Activated CD8-positive, alpha-beta memory T cell treated with anti-CD3 and anti-CD28 coated beads, Interleukin-2, amount 10 ng/mL, durations not matched to agents 7 days and 5 days (primary cell): ENCODE data around the gene TRAF3IP3. TPM values are rescaled to one million over a fixed set of nuclear protein-coding genes. Genes with fewer than 3 reads are reported as not detected.

Experiments used
- ATAC-seq: fragments of 150-1000 bp; cut with Tn5 transposase; one replicate; pipeline ENCODE4 v1.10.0; 2021; ENCODE audit warnings: moderate library complexity
- CTCF ChIA-PET: fragments of 350-600 bp; sonication (Branson Sonifier 250); formaldehyde crosslinking; loops from one replicate; lab custom pipeline; 2021; ENCODE audit warnings: antibody characterized with exemption; lab: Charles Lee
- DNase-seq: peaks from one replicate; pipeline ENCODE4 v3.0.0-alpha.2; 2020
- H3K27ac Mint-ChIP-seq: one replicate; pipeline ENCODE4 v1.8.0; 2021; ENCODE audit warnings: mild to moderate bottlenecking, mixed read lengths
- H3K27me3 Mint-ChIP-seq: one replicate; pipeline ENCODE4 v1.8.0; 2021; ENCODE audit warnings: mixed read lengths
- H3K36me3 Mint-ChIP-seq: one replicate; pipeline ENCODE4 v1.8.0; 2021; ENCODE audit warnings: mild to moderate bottlenecking, mixed read lengths
- H3K4me1 Mint-ChIP-seq: one replicate; pipeline ENCODE4 v1.8.0; 2021; ENCODE audit warnings: mixed read lengths
- H3K4me3 Mint-ChIP-seq: one replicate; pipeline ENCODE4 v1.8.0; 2021; ENCODE audit warnings: mild to moderate bottlenecking, moderate library complexity, mixed read lengths
- H3K9me3 Mint-ChIP-seq: one replicate; pipeline ENCODE4 v1.8.0; 2022; ENCODE audit warnings: low read depth, mixed read lengths
- total RNA-seq, 2 experiments: library from RNA; stranded (reverse); gene quantifications; one replicate each; pipeline ENCODE4 v1.2.3, GENCODE V29; 2021

The TRAF3IP3 gene, protein sequence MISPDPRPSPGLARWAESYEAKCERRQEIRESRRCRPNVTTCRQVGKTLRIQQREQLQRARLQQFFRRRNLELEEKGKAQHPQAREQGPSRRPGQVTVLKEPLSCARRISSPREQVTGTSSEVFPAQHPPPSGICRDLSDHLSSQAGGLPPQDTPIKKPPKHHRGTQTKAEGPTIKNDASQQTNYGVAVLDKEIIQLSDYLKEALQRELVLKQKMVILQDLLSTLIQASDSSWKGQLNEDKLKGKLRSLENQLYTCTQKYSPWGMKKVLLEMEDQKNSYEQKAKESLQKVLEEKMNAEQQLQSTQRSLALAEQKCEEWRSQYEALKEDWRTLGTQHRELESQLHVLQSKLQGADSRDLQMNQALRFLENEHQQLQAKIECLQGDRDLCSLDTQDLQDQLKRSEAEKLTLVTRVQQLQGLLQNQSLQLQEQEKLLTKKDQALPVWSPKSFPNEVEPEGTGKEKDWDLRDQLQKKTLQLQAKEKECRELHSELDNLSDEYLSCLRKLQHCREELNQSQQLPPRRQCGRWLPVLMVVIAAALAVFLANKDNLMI
- total RNA-seq: 100 to 1,000 TPM; 351 to 406 TPM

DNA sequence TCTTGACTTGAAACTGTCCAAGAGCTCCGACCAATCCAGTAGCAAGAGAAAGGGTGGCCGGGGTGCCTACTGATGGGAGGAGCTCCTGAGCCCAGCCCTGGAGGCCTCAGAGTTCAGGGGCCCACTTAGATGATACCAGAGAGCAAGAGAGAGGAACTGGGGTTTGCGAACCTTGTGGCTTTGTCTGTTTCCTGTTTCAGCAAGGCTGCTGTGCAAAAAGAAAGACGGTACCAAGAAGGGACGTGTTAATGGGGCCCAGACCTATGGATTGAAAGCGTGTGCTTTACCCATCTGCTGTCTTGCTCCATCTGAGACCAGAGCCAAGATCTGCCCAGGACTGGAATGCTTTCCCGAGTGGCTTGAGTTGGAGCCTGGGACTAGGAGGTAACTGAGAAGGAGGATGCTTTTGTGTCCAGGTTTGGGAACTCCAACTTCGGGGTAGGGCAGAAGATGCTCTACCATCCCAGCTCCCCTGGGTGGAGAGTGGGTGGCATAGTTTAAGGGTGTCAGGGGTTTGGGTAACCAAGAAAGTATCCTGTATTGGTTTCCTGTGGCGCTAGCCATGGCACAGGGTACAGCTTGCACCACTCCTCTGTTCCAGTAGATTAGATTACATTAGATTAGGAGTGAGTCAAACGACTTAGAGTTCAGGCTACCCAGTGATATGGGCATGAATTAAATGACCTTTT, at the start of gene TRAF3IP3:
Gene TRAF3IP3 (plus strand): TSS at position 128 of the 689 bp plus-strand sequence. CDS start 3,987 bp downstream, outside the sequence.
- Mint-ChIP-seq H3K36me3 (peaks cover 57% of the 10 kb centered on the region), H3K27me3 (no peaks in the 10 kb centered on the region), H3K27ac (peak within 1 kb of the TSS; percentile 93), H3K9me3 (no peaks in the 10 kb centered on the region), H3K4me1 (peaks cover 75% of the 10 kb centered on the region), H3K4me3 (peak within 1 kb of the TSS; percentile 95)
- CTCF ChIA-PET: interaction anchor here (0.8 to 3.7 kb wide), 11 partner anchors 8 to 179 kb away, joined by 3 to 47 read pairs (median 4); partner anchors contain the start of genes C1orf74 and UTP25
- DNase-seq (peak; percentile 95), ATAC-seq (peak; percentile 76)

DNA sequence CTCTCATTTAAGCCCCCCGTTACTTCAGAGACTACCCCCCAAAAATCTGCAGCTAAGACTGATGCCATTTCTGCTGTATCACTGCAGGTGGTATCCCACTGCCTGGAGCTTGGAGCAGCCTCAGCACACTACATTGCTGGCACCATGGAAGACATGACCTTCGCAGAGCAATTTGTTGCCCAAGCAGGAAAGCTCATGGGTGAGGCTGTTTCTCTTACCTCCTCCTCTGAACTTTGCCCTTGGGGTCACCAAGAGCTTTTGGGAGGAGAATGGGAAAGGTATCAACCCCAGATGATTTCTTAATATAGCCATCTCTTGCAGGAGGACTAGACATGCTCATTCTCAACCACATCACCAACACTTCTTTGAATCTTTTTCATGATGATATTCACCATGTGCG, 49.2 kb upstream of the TRAF3IP3 start:
- CTCF ChIA-PET: interaction anchor here (1.3 kb wide), 1 partner anchor 9 kb away, joined by 4 read pairs; no protein-coding TSS in a partner anchor
- ATAC-seq: no peak
- Mint-ChIP-seq H3K9me3 (no peaks in the 10 kb centered on the region), H3K4me3 (no peak overlapping the region), H3K4me1 (peaks cover 22% of the 10 kb centered on the region), H3K27ac (no peak overlapping the region), H3K27me3 (no peaks in the 10 kb centered on the region), H3K36me3 (no peaks in the 10 kb centered on the region)
- DNase-seq: no peak

DNA sequence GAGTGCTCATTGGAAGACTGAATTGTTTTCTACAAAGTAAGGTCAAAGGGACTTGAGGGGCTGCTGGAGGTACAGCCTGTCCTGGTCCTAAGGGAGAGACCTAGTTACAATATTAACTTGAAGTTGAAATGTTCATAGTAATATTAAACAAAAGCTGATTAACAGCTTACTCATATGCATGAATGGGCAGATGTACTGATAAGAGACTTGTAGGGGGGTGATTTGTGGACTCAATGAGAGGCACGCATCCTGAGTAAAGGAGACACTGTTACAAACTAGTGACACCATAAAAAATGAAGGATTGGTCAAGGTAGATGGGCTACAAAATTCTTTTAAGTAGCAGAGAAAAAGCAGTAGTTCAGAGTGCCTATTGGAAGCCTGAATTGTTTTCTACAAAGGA, 48.5 kb upstream of the TRAF3IP3 start:
- no peak overlapping the region for H3K27ac Mint-ChIP-seq
- peaks cover 22% of the 10 kb centered on the region for H3K4me1 Mint-ChIP-seq
- CTCF ChIA-PET: interaction anchor here (1.1 to 1.3 kb wide), 2 partner anchors 10 to 140 kb away, joined by 4 read pairs; no protein-coding TSS in a partner anchor

DNA sequence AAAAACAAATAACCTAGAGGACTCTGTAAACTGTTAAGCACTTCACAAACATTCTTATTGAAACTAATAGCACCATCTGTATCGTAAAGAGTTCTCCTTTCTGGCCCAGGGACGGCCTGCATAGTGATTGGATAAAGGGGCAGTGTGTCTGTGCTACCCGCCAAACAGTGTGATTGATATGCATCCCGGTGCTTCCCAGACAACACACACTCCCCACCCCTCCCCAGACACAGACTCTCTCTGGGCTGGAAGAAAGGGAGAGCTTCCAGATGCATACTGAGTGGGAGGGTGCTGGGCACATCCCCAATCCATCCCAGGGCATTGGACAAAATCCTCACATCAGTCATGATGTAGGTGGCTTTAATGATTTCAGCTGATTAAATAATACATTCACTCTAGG, 47.6 kb upstream of the TRAF3IP3 start:
- Mint-ChIP-seq H3K4me3 (no peak overlapping the region), H3K27ac (no peak overlapping the region), H3K27me3 (no peaks in the 10 kb centered on the region), H3K4me1 (peaks cover 22% of the 10 kb centered on the region), H3K9me3 (no peaks in the 10 kb centered on the region), H3K36me3 (no peaks in the 10 kb centered on the region)
- DNase-seq (no peak), ATAC-seq (no peak)
- CTCF ChIA-PET: interaction anchor here (1.1 kb wide), 1 partner anchor 141 kb away, joined by 4 read pairs; no protein-coding TSS in a partner anchor

More for the DNA sequence above, 48.5 kb upstream of the TRAF3IP3 start:
- Mint-ChIP-seq H3K36me3 (no peaks in the 10 kb centered on the region), H3K9me3 (no peaks in the 10 kb centered on the region), H3K27me3 (no peaks in the 10 kb centered on the region), H3K4me3 (no peak overlapping the region)
- no peak for ATAC-seq
- DNase-seq: no peak

DNA sequence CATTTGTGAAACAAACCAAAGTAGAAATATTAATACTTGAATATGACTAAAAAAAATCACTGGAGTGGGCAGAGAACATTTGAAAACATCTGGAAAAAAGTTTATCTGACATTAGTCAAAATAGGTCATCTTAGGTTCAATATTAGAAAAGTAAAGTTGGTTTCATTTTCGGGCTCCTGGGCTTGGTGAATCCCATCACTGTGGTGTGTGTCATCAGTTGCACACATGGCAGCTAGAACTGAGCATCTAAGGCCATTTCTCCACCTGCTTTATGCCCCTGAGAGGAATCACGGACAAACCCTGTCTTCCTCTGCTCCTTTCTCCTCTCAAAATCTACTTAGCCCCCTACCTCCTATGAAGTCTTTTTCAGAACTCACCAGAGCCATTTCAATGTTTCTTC, 45.8 kb upstream of the TRAF3IP3 start:
- Mint-ChIP-seq H3K27me3 (no peaks in the 10 kb centered on the region), H3K9me3 (no peaks in the 10 kb centered on the region), H3K4me1 (peaks cover 18% of the 10 kb centered on the region), H3K27ac (peak overlapping the region; percentile 67), H3K36me3 (peaks cover 2% of the 10 kb centered on the region), H3K4me3 (no peak overlapping the region)
- ATAC-seq: peak; percentile 63
- CTCF ChIA-PET: interaction anchor here (0.7 to 1.5 kb wide), 2 partner anchors 36 to 67 kb away, joined by 3 read pairs; no protein-coding TSS in a partner anchor
- DNase-seq: peak; percentile 44

DNA sequence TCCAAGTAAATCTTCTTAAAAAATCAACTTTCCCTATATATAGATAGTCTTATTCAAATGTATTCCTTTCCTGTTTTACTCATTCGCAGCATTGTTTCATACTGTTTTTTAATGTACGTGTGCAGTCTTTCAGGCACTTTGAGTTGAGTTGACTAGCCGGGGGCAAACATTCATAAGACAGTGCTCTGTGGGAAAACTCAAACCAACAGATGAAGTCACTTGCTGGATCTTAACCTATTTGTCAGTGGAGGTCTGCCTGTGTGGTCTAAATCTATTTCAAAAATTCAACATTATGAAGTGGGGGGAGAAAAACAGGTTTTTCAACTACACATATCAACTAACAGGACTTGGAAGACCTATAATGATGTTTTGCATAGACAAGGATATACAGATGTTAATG, 45.0 kb upstream of the TRAF3IP3 start:
- H3K4me3 Mint-ChIP-seq: no peak overlapping the region
- H3K27me3 Mint-ChIP-seq: no peaks in the 10 kb centered on the region
- no peaks in the 10 kb centered on the region for H3K9me3 Mint-ChIP-seq
- CTCF ChIA-PET: interaction anchor here (0.7 to 1.5 kb wide), 2 partner anchors 36 to 68 kb away, joined by 3 read pairs; no protein-coding TSS in a partner anchor
- no peak for ATAC-seq
- peaks cover 2% of the 10 kb centered on the region for H3K36me3 Mint-ChIP-seq
- no peak for DNase-seq
- H3K27ac Mint-ChIP-seq: peak overlapping the region; percentile 2
- H3K4me1 Mint-ChIP-seq: peaks cover 24% of the 10 kb centered on the region

DNA sequence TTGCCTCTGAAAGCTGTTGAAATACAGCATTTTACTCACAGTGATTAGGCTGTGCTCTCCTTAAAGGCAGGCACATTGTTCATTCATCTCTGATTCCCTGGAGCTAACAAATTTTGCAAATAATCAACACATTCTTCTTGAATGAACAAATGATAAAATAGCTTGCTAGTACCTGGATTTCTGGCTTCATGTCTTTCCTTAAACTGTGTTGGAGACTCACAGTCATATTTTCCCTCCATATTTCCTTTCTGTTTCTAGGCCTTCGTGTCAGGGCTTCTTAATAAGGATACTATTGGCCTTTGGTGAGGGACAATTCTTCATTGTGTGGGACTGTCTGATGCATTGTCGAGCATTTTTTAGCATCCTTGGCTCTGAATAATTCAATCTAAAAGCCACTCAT, 41.5 kb upstream of the TRAF3IP3 start:
- H3K4me1 Mint-ChIP-seq: peaks cover 28% of the 10 kb centered on the region

DNA sequence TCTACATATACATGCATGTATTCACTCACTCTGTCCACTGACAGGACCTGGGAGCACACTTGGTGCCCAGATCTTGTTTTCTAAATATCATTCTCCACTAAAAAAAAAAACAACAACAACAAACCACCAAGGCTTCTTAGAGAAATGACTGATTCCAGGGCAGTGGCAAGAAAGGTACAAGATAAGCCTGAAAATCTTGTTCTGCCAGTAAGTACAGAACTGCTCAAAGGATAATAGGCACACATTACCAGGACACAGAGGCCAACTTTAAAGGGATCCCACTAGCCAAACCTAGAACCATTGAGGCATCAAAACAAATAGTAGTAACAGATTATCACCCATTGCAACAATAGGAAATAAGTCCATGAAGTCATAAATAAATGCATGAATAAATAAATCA, 40.5 kb upstream of the TRAF3IP3 start:
- no peak overlapping the region for H3K4me3 Mint-ChIP-seq
- peaks cover 4% of the 10 kb centered on the region for H3K36me3 Mint-ChIP-seq

More for the DNA sequence above, 41.5 kb upstream of the TRAF3IP3 start:
- Mint-ChIP-seq H3K4me3 (no peak overlapping the region), H3K27me3 (no peaks in the 10 kb centered on the region), H3K9me3 (no peaks in the 10 kb centered on the region), H3K27ac (no peak overlapping the region), H3K36me3 (peaks cover 4% of the 10 kb centered on the region)
- DNase-seq (no peak), ATAC-seq (peak; percentile 16)
- CTCF ChIA-PET: no interaction called here

DNA sequence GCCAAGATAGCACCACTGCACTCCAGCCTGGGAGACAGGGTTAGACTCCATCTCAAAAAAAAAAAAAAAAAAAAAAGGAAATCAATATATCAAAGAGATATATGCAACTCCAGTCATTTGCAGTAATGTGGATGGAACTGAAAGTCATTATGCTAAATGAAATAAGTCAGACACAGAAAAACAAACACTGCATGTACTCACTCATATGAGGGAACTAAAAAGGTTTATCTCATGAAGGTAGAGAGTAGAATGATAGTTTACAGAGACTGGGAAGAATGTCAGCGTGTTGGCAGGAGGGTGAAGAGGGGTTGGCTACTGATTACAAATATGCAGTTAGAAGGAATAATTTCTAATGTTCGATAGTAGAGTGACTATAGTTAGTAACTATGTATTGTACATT, 38.0 kb upstream of the TRAF3IP3 start:
- H3K4me3 Mint-ChIP-seq: no peak overlapping the region
- no peaks in the 10 kb centered on the region for H3K9me3 Mint-ChIP-seq
- no peaks in the 10 kb centered on the region for H3K27me3 Mint-ChIP-seq
- no peak for ATAC-seq
- CTCF ChIA-PET: interaction anchor here (0.7 kb wide), 1 partner anchor 10 kb away, joined by 3 read pairs; no protein-coding TSS in a partner anchor
- H3K36me3 Mint-ChIP-seq: peaks cover 4% of the 10 kb centered on the region
- H3K27ac Mint-ChIP-seq: no peak overlapping the region
- DNase-seq: no peak
- peaks cover 16% of the 10 kb centered on the region for H3K4me1 Mint-ChIP-seq

More for the DNA sequence above, 40.5 kb upstream of the TRAF3IP3 start:
- Mint-ChIP-seq H3K27ac (no peak overlapping the region), H3K27me3 (no peaks in the 10 kb centered on the region), H3K4me1 (peaks cover 21% of the 10 kb centered on the region), H3K9me3 (no peaks in the 10 kb centered on the region)
- ATAC-seq (no peak), DNase-seq (no peak)
- CTCF ChIA-PET: no interaction called here

DNA sequence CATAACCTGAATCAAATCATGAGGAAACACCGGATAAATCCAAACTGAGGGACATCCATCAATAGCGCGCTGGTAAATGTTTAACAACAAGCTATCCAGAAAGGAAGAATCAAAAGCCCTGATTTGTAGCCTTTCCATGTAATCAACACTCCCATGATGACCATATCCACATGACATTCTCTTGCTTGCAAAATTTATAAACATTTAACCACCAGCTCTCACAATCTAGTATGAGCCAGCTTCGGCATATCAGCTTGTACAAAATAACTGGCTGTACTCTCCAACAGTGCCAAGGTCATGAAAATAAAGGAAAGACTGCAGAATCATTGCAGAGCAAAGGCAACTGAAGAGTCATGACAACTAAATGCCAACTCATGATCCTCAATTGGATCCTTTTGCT, 35.5 kb upstream of the TRAF3IP3 start:
- CTCF ChIA-PET: no interaction called here
- H3K4me1 Mint-ChIP-seq: peaks cover 15% of the 10 kb centered on the region
- DNase-seq (no peak), ATAC-seq (no peak)
- no peaks in the 10 kb centered on the region for H3K9me3 Mint-ChIP-seq
- no peak overlapping the region for H3K27ac Mint-ChIP-seq
- peaks cover 2% of the 10 kb centered on the region for H3K36me3 Mint-ChIP-seq
- no peak overlapping the region for H3K4me3 Mint-ChIP-seq
- no peaks in the 10 kb centered on the region for H3K27me3 Mint-ChIP-seq

DNA sequence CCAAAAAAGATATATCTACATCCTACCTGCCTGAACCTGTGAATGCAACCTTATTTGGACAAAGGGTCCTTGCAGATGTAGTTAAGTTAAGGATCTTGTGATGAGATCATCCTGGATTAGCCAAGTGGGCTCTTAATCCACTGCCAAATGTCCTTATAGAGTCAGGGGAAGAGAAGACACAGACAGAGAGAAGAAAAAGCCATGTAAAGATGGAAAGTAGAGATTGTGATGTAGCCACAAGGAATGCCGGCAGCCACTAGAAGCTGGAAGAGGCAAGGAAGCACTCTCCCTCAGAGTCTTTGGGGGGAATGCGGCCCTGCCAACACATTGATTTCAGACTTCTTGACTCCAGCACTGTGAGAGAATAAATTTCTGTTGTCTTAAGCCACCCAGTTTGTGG, 35.0 kb upstream of the TRAF3IP3 start:
- DNase-seq (no peak), ATAC-seq (no peak)
- H3K9me3 Mint-ChIP-seq: no peaks in the 10 kb centered on the region
- H3K27me3 Mint-ChIP-seq: no peaks in the 10 kb centered on the region
- CTCF ChIA-PET: interaction anchor here (0.7 kb wide), 1 partner anchor 170 kb away, joined by 3 read pairs; no protein-coding TSS in a partner anchor
- H3K27ac Mint-ChIP-seq: no peak overlapping the region
- H3K4me1 Mint-ChIP-seq: peaks cover 10% of the 10 kb centered on the region
- H3K4me3 Mint-ChIP-seq: no peak overlapping the region
- H3K36me3 Mint-ChIP-seq: peaks cover 2% of the 10 kb centered on the region

DNA sequence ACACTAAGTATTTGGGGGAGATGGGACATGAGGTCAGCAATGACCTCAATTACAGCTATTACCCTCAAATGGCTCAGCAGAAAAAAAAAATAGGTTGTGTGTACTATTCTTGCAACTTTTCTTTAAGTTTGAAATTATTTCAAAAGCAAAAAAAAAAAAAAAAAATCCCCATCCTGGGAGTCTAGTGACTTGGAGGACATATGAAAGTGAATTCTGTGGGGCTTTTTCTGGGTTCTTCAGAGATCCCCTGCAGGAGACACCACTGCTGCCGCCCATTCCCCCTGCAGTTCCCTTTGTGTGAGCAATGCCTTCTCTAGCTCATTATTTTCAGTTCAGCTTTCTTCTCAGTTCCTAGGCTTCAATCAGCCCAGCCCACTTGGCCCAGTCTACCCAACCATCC, 34.5 kb upstream of the TRAF3IP3 start:
- Mint-ChIP-seq H3K4me3 (no peak overlapping the region), H3K4me1 (peaks cover 9% of the 10 kb centered on the region), H3K27ac (no peak overlapping the region), H3K36me3 (peaks cover 2% of the 10 kb centered on the region), H3K27me3 (no peaks in the 10 kb centered on the region), H3K9me3 (no peaks in the 10 kb centered on the region)
- no peak for DNase-seq
- CTCF ChIA-PET: interaction anchor here (0.7 kb wide), 1 partner anchor 169 kb away, joined by 3 read pairs; no protein-coding TSS in a partner anchor
- ATAC-seq: no peak

DNA sequence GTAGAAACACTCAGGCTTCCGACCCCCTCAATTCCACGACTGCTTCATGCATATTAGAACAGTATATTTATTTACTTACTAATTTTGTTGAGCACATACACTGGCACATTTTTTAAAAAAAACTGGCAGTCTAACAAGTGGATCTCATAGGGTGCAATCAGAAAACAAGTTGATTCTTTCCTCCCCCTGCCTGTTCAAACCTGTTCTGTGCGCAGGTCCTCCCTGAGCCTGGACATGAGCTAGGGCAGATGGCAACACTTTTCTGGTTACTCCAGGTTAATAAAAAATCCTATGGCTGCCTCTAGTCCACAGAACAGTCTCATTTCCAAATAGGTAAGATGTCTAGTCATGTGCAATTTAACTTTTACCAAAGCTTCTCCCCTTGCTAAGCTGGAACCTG, 32.6 kb upstream of the TRAF3IP3 start:
- peaks cover 13% of the 10 kb centered on the region for H3K4me1 Mint-ChIP-seq
- no peak overlapping the region for H3K27ac Mint-ChIP-seq
- no peak for DNase-seq
- no peak overlapping the region for H3K4me3 Mint-ChIP-seq
- H3K9me3 Mint-ChIP-seq: no peaks in the 10 kb centered on the region
- peaks cover 5% of the 10 kb centered on the region for H3K36me3 Mint-ChIP-seq
- CTCF ChIA-PET: interaction anchor here (1.0 to 1.5 kb wide), 2 partner anchors 30 to 32 kb away, joined by 3 read pairs; no protein-coding TSS in a partner anchor
- H3K27me3 Mint-ChIP-seq: no peaks in the 10 kb centered on the region
- no peak for ATAC-seq
